ENCODE results near the gene FHOD1. TPM values are rescaled to one million over a fixed set of nuclear protein-coding genes. Genes with fewer than 3 reads are reported as not detected.

Gene FHOD1
- total RNA-seq, 1 experiment from 2014 or later = 58.2 TPM

GRCh38 chr16:67277999-67278772 lies 30.9 kb upstream of the FHOD1 start:
- Histone ChIP-seq H3K9me3 (ENCODE audit: insufficient read depth, low read depth) (no peaks in the 10 kb centered on the region), H3K36me3 (ENCODE audit: low read depth) (peaks cover 5% of the 10 kb centered on the region; the same call in 1 of the 2 replicates), H3F3A (ENCODE audit: insufficient read depth, low read depth) (peaks cover 28% of the 10 kb centered on the region), H3K9me2 (ENCODE audit: insufficient read depth) (no peaks in the 10 kb centered on the region), H3K27me3 (ENCODE audit: insufficient read depth, low read depth) (no peaks in the 10 kb centered on the region), H3K4me1 (replicated peaks; ENCODE audit: insufficient read depth) (peaks cover 24% of the 10 kb centered on the region), H3K4me3 (peak overlapping the region; percentile 75), H3K79me2 (ENCODE audit: low read depth) (peaks cover 23% of the 10 kb centered on the region; the same call in 1 of the 2 replicates), H3K27ac (peak overlapping the region; percentile 65), H3K4me2 (peak overlapping the region; percentile 93), H2AFZ (peak overlapping the region; percentile 78), H4K20me1 (ENCODE audit: insufficient read depth) (no peaks in the 10 kb centered on the region)
- CTCF ChIA-PET = interaction anchor here (0.5 to 2.4 kb wide), 6 partner anchors 8 to 718 kb away, joined by 3 to 11 read pairs (median 4); no protein-coding TSS in a partner anchor
- TSS peak; percentile 48 for BruUV-seq (replicated peaks)
- TF ChIP-seq EZH2 (IDR thresholded peaks at IDR 0.05; ENCODE audit: low read depth) (no peak), CTCF (conservative IDR thresholded peaks at IDR 0.05) (no peak)
- peak in 1 of 2 experiments; percentile 25 for DNase-seq
- intact Hi-C loops (cut with micrococcal nuclease; ENCODE audit: unreplicated experiment) = loop anchor here (1.0 to 5.0 kb wide), 5 partner anchors 18 to 189 kb away; partner anchors contain the start of gene FHOD1
- POLR2A ChIA-PET (ENCODE audit: unreplicated experiment) = interaction anchor here (0.5 to 1.1 kb wide), 3 partner anchors 9 to 71 kb away, joined by 5 to 7 read pairs (median 7); partner anchors contain the start of gene FHOD1

GRCh38 chr16:67277294-67277998 lies 30.2 kb upstream of the FHOD1 start:
- POLR2A ChIA-PET (ENCODE audit: unreplicated experiment) = interaction anchor here (0.5 to 1.1 kb wide), 7 partner anchors 8 to 960 kb away, joined by 3 to 8 read pairs (median 5); partner anchors contain the start of gene FHOD1
- Histone ChIP-seq H3K4me2 (peak overlapping the region; percentile 93), H3K36me3 (ENCODE audit: low read depth) (peaks cover 5% of the 10 kb centered on the region; the same call in 1 of the 2 replicates), H3K4me1 (replicated peaks; ENCODE audit: insufficient read depth) (peaks cover 24% of the 10 kb centered on the region), H2AFZ (no peak overlapping the region), H4K20me1 (ENCODE audit: insufficient read depth) (no peaks in the 10 kb centered on the region), H3F3A (ENCODE audit: insufficient read depth, low read depth) (peaks cover 28% of the 10 kb centered on the region), H3K4me3 (peak overlapping the region; percentile 75; the same call in 1 of the 2 replicates), H3K79me2 (ENCODE audit: low read depth) (peaks cover 23% of the 10 kb centered on the region; the same call in 1 of the 2 replicates), H3K9me2 (ENCODE audit: insufficient read depth) (no peaks in the 10 kb centered on the region), H3K27ac (peak overlapping the region; percentile 70), H3K9me3 (ENCODE audit: insufficient read depth, low read depth) (no peaks in the 10 kb centered on the region), H3K27me3 (ENCODE audit: insufficient read depth, low read depth) (no peaks in the 10 kb centered on the region)
- peak; percentile 87 to 91 for DNase-seq
- CTCF ChIA-PET = interaction anchor here (0.5 to 2.4 kb wide), 8 partner anchors 12 to 137 kb away, joined by 3 to 11 read pairs (median 4); partner anchors contain the start of gene NOL3
- TF ChIP-seq EZH2 (IDR thresholded peaks at IDR 0.05; ENCODE audit: low read depth) (no peak), CTCF (conservative IDR thresholded peaks at IDR 0.05) (no peak)
- TSS peak; percentile 29 for BruUV-seq (replicated peaks)
- intact Hi-C loops (cut with micrococcal nuclease; ENCODE audit: unreplicated experiment) = loop anchor here (2.0 to 5.0 kb wide), 4 partner anchors 31 to 190 kb away; partner anchors contain the start of gene FHOD1

GRCh38 chr16:67275321-67275720 lies 28.0 kb upstream of the FHOD1 start:
- POLR2A ChIA-PET (ENCODE audit: unreplicated experiment) = interaction anchor here (0.7 kb wide), 1 partner anchor 585 kb away, joined by 5 read pairs; no protein-coding TSS in a partner anchor
- H3K9me2 ChIP-seq (ENCODE audit: insufficient read depth) = no peaks in the 10 kb centered on the region
- CTCF ChIA-PET = no interaction called here
- intact Hi-C loops (cut with micrococcal nuclease; ENCODE audit: unreplicated experiment) = loop anchor here (5.0 kb wide), 3 partner anchors 62 to 192 kb away; no protein-coding TSS in a partner anchor
- H3K4me1 ChIP-seq (replicated peaks; ENCODE audit: insufficient read depth) = peaks cover 24% of the 10 kb centered on the region
- BruUV-seq (replicated peaks) = no TSS peak
- H2AFZ ChIP-seq = no peak overlapping the region
- no peaks in the 10 kb centered on the region for H4K20me1 ChIP-seq (ENCODE audit: insufficient read depth)
- no peak for TF ChIP-seq CTCF (conservative IDR thresholded peaks at IDR 0.05)
- TF ChIP-seq EZH2 (IDR thresholded peaks at IDR 0.05; ENCODE audit: low read depth) = no peak
- H3F3A ChIP-seq (ENCODE audit: insufficient read depth, low read depth) = peaks cover 35% of the 10 kb centered on the region
- no peak overlapping the region for H3K4me3 ChIP-seq
- peaks cover 23% of the 10 kb centered on the region; the same call in 1 of the 2 replicates for H3K79me2 ChIP-seq (ENCODE audit: low read depth)
- no peak overlapping the region for H3K4me2 ChIP-seq
- no peak overlapping the region for H3K27ac ChIP-seq
- H3K9me3 ChIP-seq (ENCODE audit: insufficient read depth, low read depth) = no peaks in the 10 kb centered on the region
- DNase-seq = no peak
- H3K27me3 ChIP-seq (ENCODE audit: insufficient read depth, low read depth) = no peaks in the 10 kb centered on the region
- H3K36me3 ChIP-seq (ENCODE audit: low read depth) = peaks cover 5% of the 10 kb centered on the region; the same call in 1 of the 2 replicates

All from PC-9 (cell line).